Stimulated activated CD4-positive, alpha-beta T cell treated with anti-CD3 and anti-CD28 coated beads, Interleukin-1b, Interleukin-23, amount 100 ng/mL, for 4 hours (primary cell): ENCODE results near the gene MAP2.

Source experiments
- DNase-seq, 2 donors: peaks; one replicate each; pipeline ENCODE4 v3.0.0-alpha.2; 2020; ENCODE audit warnings: low read depth in 2 of 2

MAP2 gene

DNA sequence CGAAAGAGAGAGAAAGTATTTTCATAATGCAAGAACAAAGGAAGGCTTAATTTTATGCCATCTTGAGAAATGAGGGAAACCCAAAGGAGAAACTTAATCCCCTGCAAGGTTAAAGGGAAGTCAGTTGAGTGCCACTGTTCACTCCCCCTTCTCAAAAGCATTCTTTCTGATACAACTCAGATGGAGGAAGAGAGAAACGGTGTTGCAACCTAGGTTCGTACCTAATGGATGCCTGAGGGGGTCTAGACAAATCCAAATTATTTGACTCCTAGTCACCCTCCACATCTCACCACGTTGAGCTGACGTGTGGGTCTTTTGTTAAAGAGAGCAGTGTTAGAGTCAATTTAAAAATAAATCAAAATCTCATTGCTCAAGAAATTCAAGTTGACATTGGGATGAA lies 295.2 kb downstream of the MAP2 start:
- DNase-seq, result no peak

- no peak for DNase-seq
Measured at GRCh38 chr2:209721497-209721896, 297.6 kb downstream of the MAP2 start.

DNA sequence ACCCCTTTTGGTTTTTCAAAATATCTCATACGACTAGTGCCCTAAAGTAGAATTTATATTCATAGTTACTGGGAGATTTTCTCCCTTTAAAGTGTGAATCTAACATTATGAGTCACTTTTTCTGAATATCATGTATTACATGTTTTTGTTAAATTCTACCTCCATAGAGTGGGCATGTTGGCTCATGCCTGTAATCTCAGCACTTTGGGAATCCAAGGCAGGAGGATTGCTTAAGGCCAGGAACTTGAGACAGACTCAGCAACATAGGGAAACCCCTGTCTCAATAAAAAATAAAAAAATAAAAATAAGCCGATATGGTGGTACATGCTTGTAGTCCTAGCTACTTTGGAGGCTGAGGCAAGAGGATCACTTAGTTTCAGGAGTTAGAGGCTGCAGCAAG lies 302.5 kb downstream of the MAP2 start:
- no peak for DNase-seq

GRCh38 chr2:209727077-209727476 lies 303.2 kb downstream of the MAP2 start:
- DNase-seq, result no peak

DNA sequence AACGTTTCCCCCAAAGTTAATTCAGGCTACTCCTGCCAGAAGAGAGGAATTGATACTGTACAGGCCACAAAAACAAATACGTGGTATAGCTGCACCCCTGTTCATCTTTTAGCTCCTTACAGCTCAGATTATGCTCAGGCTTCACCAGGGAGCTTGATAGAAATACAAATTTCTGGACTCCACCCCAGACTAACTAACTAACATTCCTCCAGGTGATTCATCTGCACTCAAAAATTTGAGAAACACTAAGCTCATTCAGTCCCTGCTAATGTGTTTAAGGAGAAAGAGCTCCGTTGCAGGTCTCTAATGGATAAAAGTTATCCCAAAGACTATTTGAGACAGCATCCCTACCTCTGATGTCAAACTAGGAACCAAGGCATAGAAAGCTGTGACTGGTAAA lies 311.0 kb downstream of the MAP2 start:
- no peak for DNase-seq

- no peak for DNase-seq
Measured at GRCh38 chr2:209741953-209742352, 318.1 kb downstream of the MAP2 start.

DNA sequence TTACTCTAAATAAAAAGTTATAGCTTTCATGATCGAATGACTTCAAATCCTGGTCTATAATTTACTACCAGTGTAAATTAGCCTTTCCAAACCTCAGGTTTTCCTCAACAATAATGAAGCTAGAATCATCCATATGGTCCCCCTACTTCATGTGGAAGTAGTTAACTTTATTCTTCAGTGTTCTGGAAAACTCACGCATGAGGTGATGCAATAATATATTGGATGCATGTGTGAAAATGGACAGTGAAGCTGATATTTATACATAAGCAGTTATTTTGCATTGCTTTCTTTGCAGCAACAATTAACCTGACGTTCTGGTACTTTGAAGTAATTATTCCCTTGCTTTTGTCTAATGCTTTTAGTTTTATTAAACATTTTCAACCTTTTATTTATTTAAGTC lies 329.2 kb downstream of the MAP2 start:
- DNase-seq, result no peak

- no peak for DNase-seq
Measured at GRCh38 chr2:209757163-209757562, 333.3 kb downstream of the MAP2 start.

DNA sequence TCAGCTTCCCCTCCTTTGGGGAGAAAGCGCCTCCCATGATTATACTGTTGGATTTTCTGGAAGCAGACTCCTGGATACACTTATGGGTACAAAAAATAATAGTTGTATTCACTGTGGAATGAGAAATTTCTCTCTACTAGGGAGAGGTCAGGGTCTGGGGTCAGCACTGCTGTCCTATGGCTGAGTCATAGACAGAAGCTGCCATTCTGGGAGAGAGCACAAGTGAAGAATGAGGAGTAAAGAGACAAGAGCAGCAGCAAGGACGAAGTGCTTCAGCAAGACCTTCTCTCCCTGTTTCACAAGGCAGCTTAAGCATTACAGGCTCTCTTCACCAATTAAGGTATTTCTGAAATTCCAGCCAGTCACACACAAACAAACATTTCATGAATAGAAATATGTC lies 337.7 kb downstream of the MAP2 start:
- DNase-seq, result no peak

DNA sequence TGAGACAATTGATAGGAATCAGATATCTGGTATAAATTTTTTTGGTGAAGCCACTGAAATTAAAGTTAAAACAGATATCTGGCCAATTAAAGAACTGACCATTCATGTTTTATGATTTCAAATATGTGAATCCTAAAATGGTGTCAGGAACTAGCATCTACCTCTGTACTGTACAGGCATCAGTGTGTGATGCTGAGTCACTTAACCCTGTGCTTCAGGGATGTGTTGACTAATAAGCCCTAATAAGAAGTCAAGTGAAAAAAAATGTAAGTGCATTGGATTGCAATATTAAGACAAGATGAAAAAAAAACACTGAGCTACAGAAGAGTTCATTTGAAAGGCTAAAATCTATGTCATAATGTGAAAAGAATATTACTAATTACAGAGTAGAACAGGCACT lies 338.7 kb downstream of the MAP2 start:
- no peak for DNase-seq

- no peak for DNase-seq
Measured at GRCh38 chr2:209763106-209763505, 339.3 kb downstream of the MAP2 start.

DNA sequence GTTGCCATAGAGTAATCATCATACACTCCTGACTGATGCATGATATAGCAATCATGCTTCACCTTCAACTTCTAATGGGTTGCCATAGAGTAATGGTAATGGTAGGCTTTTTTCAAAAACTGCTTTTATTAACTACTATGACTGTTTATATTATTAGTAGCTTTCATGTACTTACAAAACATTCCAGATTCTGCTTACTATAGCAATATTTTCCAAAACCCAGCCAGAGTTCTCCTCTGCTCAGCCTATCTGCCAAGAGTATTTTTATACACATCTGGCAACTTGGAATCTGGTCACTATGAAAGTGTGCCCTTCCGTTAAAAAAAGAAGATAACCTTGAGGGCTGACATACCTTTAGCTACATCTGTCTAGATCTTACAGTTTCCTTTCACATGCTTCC lies 342.8 kb downstream of the MAP2 start:
- no peak for DNase-seq

DNA sequence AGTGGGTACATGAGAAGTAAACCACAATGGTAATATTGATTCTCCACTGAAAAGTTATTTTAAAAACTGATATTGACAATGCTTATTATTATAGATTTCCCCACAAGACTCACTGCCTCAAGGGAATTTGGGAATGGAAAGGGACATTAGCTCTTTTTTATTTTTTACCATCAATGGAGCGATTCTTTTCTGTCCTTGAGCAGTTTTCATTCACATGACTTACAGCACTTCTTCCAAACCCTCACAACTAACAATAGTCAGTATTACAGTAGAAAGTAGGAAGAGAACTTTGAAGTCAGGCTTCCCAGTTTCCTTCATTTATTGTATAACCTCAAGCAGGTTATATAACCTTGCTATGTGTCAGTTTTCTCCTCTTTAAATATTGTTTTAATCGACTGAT lies 343.5 kb downstream of the MAP2 start:
- DNase-seq, result no peak

GRCh38 chr2:209768557-209768956 lies 344.7 kb downstream of the MAP2 start:
- DNase-seq, result no peak

- no peak for DNase-seq
Measured at GRCh38 chr2:209771474-209772289, 347.8 kb downstream of the MAP2 start, which contains the start of gene UNC80. UNC80 (plus strand) TSS chr2:209771832; CDS start chr2:209772073, 241 bp downstream.

DNA sequence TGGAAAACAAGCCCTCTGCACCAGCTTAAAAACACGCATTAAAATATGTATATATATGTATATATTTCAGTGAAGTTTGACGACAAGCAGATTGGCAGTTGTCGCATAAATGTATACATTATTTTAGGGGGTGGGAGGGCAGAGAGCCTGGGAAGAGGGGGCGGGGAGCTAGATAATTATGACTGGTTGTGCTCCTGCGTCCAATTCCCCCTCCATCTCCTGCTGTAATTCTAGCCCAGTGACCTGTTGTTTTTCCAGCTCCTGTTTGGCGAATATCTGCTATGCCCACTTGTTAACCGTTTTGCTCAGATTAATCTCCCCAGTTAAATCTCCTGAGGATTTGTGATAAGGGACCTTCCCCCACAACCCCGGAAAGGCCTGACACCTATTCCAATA lies 348.4 kb downstream of the MAP2 start:
- no peak for DNase-seq

- DNase-seq, result no peak
Measured at GRCh38 chr2:209773377-209773776, 349.5 kb downstream of the MAP2 start.
